Measurements from ENCODE around the gene MED25. TPM values are rescaled to one million over a fixed set of nuclear protein-coding genes. Genes with fewer than 3 reads are reported as not detected.

The MED25 gene
- 10 to 100 TPM; 55.6 to 56.1 TPM for total RNA-seq

GRCh38 chr19:49817964-49818648 is at the start of gene MED25:
Gene MED25, plus strand, starts transcription at chr19:49818289. Its CDS starts 53 bp downstream, at chr19:49818342.
- peaks cover 19% of the 10 kb centered on the region for H3K36me3 Mint-ChIP-seq (ENCODE audit: low read depth)
- peaks cover 8% of the 10 kb centered on the region for H3K4me1 Mint-ChIP-seq
- no peaks in the 10 kb centered on the region for H3K27me3 Mint-ChIP-seq
- no peaks in the 10 kb centered on the region for H3K9me3 Mint-ChIP-seq
- peak; percentile 67 for ATAC-seq (replicated peaks)
- H3K4me3 Mint-ChIP-seq: peak within 1 kb of the TSS; percentile 95
- peak within 1 kb of the TSS; percentile 99 for H3K27ac Mint-ChIP-seq

- H3K4me1 Mint-ChIP-seq: peaks cover 29% of the 10 kb centered on the region
- no peaks in the 10 kb centered on the region for H3K9me3 Mint-ChIP-seq
- no peak overlapping the region for H3K4me3 Mint-ChIP-seq
- no peak for ATAC-seq (replicated peaks)
- no peaks in the 10 kb centered on the region for H3K27me3 Mint-ChIP-seq
- peaks cover 27% of the 10 kb centered on the region for H3K36me3 Mint-ChIP-seq (ENCODE audit: low read depth)
- no peak overlapping the region for H3K27ac Mint-ChIP-seq
Observed at GRCh38 chr19:49770529-49770928, 47.6 kb upstream of the MED25 start.

- peaks cover 27% of the 10 kb centered on the region for H3K36me3 Mint-ChIP-seq (ENCODE audit: low read depth)
- H3K27ac Mint-ChIP-seq: no peak overlapping the region
- H3K9me3 Mint-ChIP-seq: no peaks in the 10 kb centered on the region
- no peaks in the 10 kb centered on the region for H3K27me3 Mint-ChIP-seq
- peaks cover 32% of the 10 kb centered on the region for H3K4me1 Mint-ChIP-seq
- no peak overlapping the region for H3K4me3 Mint-ChIP-seq
- no peak for ATAC-seq (replicated peaks)
Observed at GRCh38 chr19:49771674-49772139, 46.4 kb upstream of the MED25 start.

- Mint-ChIP-seq H3K27ac (no peak overlapping the region), H3K4me3 (no peak overlapping the region), H3K4me1 (peaks cover 25% of the 10 kb centered on the region), H3K9me3 (no peaks in the 10 kb centered on the region), H3K36me3 (ENCODE audit: low read depth) (peaks cover 27% of the 10 kb centered on the region), H3K27me3 (no peaks in the 10 kb centered on the region)
- no peak for ATAC-seq (replicated peaks)
Observed at GRCh38 chr19:49772850-49773432, 45.1 kb upstream of the MED25 start.

- peaks cover 27% of the 10 kb centered on the region for H3K36me3 Mint-ChIP-seq (ENCODE audit: low read depth)
- no peak for ATAC-seq (replicated peaks)
- no peaks in the 10 kb centered on the region for H3K9me3 Mint-ChIP-seq
- H3K27me3 Mint-ChIP-seq: no peaks in the 10 kb centered on the region
- no peak overlapping the region for H3K4me3 Mint-ChIP-seq
- H3K4me1 Mint-ChIP-seq: peaks cover 23% of the 10 kb centered on the region
- H3K27ac Mint-ChIP-seq: no peak overlapping the region
Observed at GRCh38 chr19:49773663-49774350, 44.3 kb upstream of the MED25 start.

- Mint-ChIP-seq H3K4me3 (no peak overlapping the region), H3K9me3 (no peaks in the 10 kb centered on the region), H3K36me3 (ENCODE audit: low read depth) (peaks cover 32% of the 10 kb centered on the region), H3K27me3 (no peaks in the 10 kb centered on the region), H3K27ac (no peak overlapping the region), H3K4me1 (peaks cover 24% of the 10 kb centered on the region)
- no peak for ATAC-seq (replicated peaks)
Observed at GRCh38 chr19:49774969-49775368, 43.1 kb upstream of the MED25 start.

- Mint-ChIP-seq H3K36me3 (ENCODE audit: low read depth) (peaks cover 31% of the 10 kb centered on the region), H3K4me3 (no peak overlapping the region), H3K27me3 (no peaks in the 10 kb centered on the region), H3K4me1 (peaks cover 33% of the 10 kb centered on the region), H3K27ac (no peak overlapping the region), H3K9me3 (no peaks in the 10 kb centered on the region)
- no peak for ATAC-seq (replicated peaks)
Observed at GRCh38 chr19:49775742-49776370, 42.2 kb upstream of the MED25 start.

- no peaks in the 10 kb centered on the region for H3K9me3 Mint-ChIP-seq
- no peak for ATAC-seq (replicated peaks)
- peaks cover 29% of the 10 kb centered on the region for H3K36me3 Mint-ChIP-seq (ENCODE audit: low read depth)
- peaks cover 37% of the 10 kb centered on the region for H3K4me1 Mint-ChIP-seq
- no peak overlapping the region for H3K27ac Mint-ChIP-seq
- H3K4me3 Mint-ChIP-seq: no peak overlapping the region
- no peaks in the 10 kb centered on the region for H3K27me3 Mint-ChIP-seq
Observed at GRCh38 chr19:49776371-49776764, 41.7 kb upstream of the MED25 start.

GRCh38 chr19:49779731-49780555 is 38.1 kb upstream of the MED25 start:
- H3K36me3 Mint-ChIP-seq (ENCODE audit: low read depth): peaks cover 38% of the 10 kb centered on the region
- H3K27ac Mint-ChIP-seq: peak overlapping the region; percentile 74

GRCh38 chr19:49780861-49781260 is 37.2 kb upstream of the MED25 start:
- Mint-ChIP-seq H3K36me3 (ENCODE audit: low read depth) (peaks cover 47% of the 10 kb centered on the region), H3K27me3 (no peaks in the 10 kb centered on the region), H3K4me3 (no peak overlapping the region), H3K27ac (peak overlapping the region; percentile 74), H3K9me3 (no peaks in the 10 kb centered on the region), H3K4me1 (peaks cover 21% of the 10 kb centered on the region)
- ATAC-seq (replicated peaks): no peak

More at GRCh38 chr19:49779731-49780555, 38.1 kb upstream of the MED25 start:
- Mint-ChIP-seq H3K27me3 (no peaks in the 10 kb centered on the region), H3K4me1 (peaks cover 21% of the 10 kb centered on the region), H3K4me3 (no peak overlapping the region), H3K9me3 (no peaks in the 10 kb centered on the region)
- no peak for ATAC-seq (replicated peaks)

GRCh38 chr19:49781394-49781793 is 36.7 kb upstream of the MED25 start:
- H3K4me1 Mint-ChIP-seq: peaks cover 18% of the 10 kb centered on the region
- no peaks in the 10 kb centered on the region for H3K27me3 Mint-ChIP-seq
- H3K4me3 Mint-ChIP-seq: no peak overlapping the region
- no peaks in the 10 kb centered on the region for H3K9me3 Mint-ChIP-seq
- no peak for ATAC-seq (replicated peaks)
- H3K36me3 Mint-ChIP-seq (ENCODE audit: low read depth): peaks cover 53% of the 10 kb centered on the region
- H3K27ac Mint-ChIP-seq: peak overlapping the region; percentile 74

GRCh38 chr19:49782515-49782914 is 35.6 kb upstream of the MED25 start:
- Mint-ChIP-seq H3K36me3 (ENCODE audit: low read depth) (peaks cover 62% of the 10 kb centered on the region), H3K9me3 (no peaks in the 10 kb centered on the region), H3K27ac (no peak overlapping the region), H3K4me3 (no peak overlapping the region), H3K27me3 (no peaks in the 10 kb centered on the region), H3K4me1 (peaks cover 18% of the 10 kb centered on the region)
- no peak for ATAC-seq (replicated peaks)

GRCh38 chr19:49786376-49786820 is 31.7 kb upstream of the MED25 start:
- no peak overlapping the region for H3K4me3 Mint-ChIP-seq
- no peaks in the 10 kb centered on the region for H3K4me1 Mint-ChIP-seq
- H3K36me3 Mint-ChIP-seq (ENCODE audit: low read depth): peaks cover 79% of the 10 kb centered on the region
- no peak for ATAC-seq (replicated peaks)
- H3K27me3 Mint-ChIP-seq: no peaks in the 10 kb centered on the region
- no peaks in the 10 kb centered on the region for H3K9me3 Mint-ChIP-seq
- peak overlapping the region; percentile 79 for H3K27ac Mint-ChIP-seq

- no peak overlapping the region for H3K27ac Mint-ChIP-seq
- no peaks in the 10 kb centered on the region for H3K27me3 Mint-ChIP-seq
- no peak overlapping the region for H3K4me3 Mint-ChIP-seq
- no peak for ATAC-seq (replicated peaks)
- no peaks in the 10 kb centered on the region for H3K9me3 Mint-ChIP-seq
- no peaks in the 10 kb centered on the region for H3K4me1 Mint-ChIP-seq
- H3K36me3 Mint-ChIP-seq (ENCODE audit: low read depth): peaks cover 78% of the 10 kb centered on the region
Observed at GRCh38 chr19:49787746-49788145, 30.3 kb upstream of the MED25 start.

Data from activated T-helper 17 cell treated with anti-CD3 and anti-CD28 coated beads, Interleukin-2, amount 50 U/mL, for 72 hours (primary cell).